ENCODE measurements around the gene SSBP2. TPM values are rescaled to one million over a fixed set of nuclear protein-coding genes. Genes with fewer than 3 reads are reported as not detected.

Gene SSBP2
- total and polyA plus RNA-seq, 2 of the 8 experiments (the other 6 are each of a cell fraction or from before 2014, with no cell fraction given) = 21.5 to 36.2 TPM

- H2AFZ ChIP-seq (ENCODE audit: low read length) = no peak overlapping the region
- no peak overlapping the region for H3K9ac ChIP-seq (replicated peaks in 1 of 4; ENCODE audit: extremely low read depth in 1 of 4, low read depth in 3 of 4, low read length in 3 of 4)
- no peak overlapping the region for H4K5ac ChIP-seq (ENCODE audit: insufficient read length, low read depth, low read length)
- H3K4me3 ChIP-seq (ENCODE audit: extremely low read depth in 1 of 4, insufficient read depth in 2 of 4, low read depth in 3 of 4, low read length in 4 of 4) = no peak overlapping the region
- no peak overlapping the region for H3K4ac ChIP-seq (replicated peaks; ENCODE audit: insufficient read length, low read depth, low read length)
- H3K36me3 ChIP-seq (ENCODE audit: control insufficient read depth in 2 of 4, insufficient read depth in 4 of 4, low read length in 3 of 4) = no peaks in the 10 kb centered on the region
- no peak for TF ChIP-seq ZNF274 (IDR thresholded peaks at IDR 0.05; ENCODE audit: borderline replicate concordance, extremely low read depth, low read length)
- no peak for TF ChIP-seq YY1 (IDR thresholded peaks at IDR 0.05; ENCODE audit: low read depth, low read length)
- TF ChIP-seq JUND (IDR thresholded peaks at IDR 0.05; ENCODE audit: low read length) = no peak
- TF ChIP-seq RFX5 (IDR thresholded peaks at IDR 0.05; ENCODE audit: borderline replicate concordance, low read depth, low read length) = no peak
- no peak for TF ChIP-seq ATF2 (IDR thresholded peaks at IDR 0.05; ENCODE audit: low read length)
- TF ChIP-seq TAF7 (optimal IDR thresholded peaks at IDR 0.05; ENCODE audit: borderline replicate concordance, low read depth, low read length) = no peak
- TF ChIP-seq BACH1 (IDR thresholded peaks at IDR 0.05; ENCODE audit: low read length) = no peak
- TF ChIP-seq MAX (IDR thresholded peaks at IDR 0.05) = no peak
- no peak for TF ChIP-seq ATF3 (IDR thresholded peaks at IDR 0.05; ENCODE audit: insufficient read depth, low read depth, low read length)
- TF ChIP-seq SP1 (IDR thresholded peaks at IDR 0.05; ENCODE audit: low read depth, low read length) = no peak
- H3K14ac ChIP-seq (ENCODE audit: insufficient read length) = no peak overlapping the region
- DNase-seq (ENCODE audit: low read depth in 1 of 2, low spot score in 2 of 2) = no peak
- POLR2A ChIA-PET (ENCODE audit: partially characterized antibody) = no interaction called here
- no peak overlapping the region for H3K18ac ChIP-seq (ENCODE audit: extremely low read depth, low read length)
- no peaks in the 10 kb centered on the region for H4K20me1 ChIP-seq (replicated peaks in 1 of 2; ENCODE audit: control insufficient read depth in 1 of 2, insufficient read depth in 2 of 2, low read length in 2 of 2)
- no peaks in the 10 kb centered on the region for H3K23me2 ChIP-seq (ENCODE audit: low read depth, low read length)
- H3K79me2 ChIP-seq (ENCODE audit: control insufficient read depth in 1 of 2, insufficient read depth in 2 of 2, low read length in 2 of 2) = no peaks in the 10 kb centered on the region
- H3K4me1 ChIP-seq (replicated peaks in 1 of 4; ENCODE audit: control insufficient read depth in 3 of 4, insufficient read depth in 4 of 4, low read length in 3 of 4) = no peaks in the 10 kb centered on the region
- no peak overlapping the region for H2AK5ac ChIP-seq (ENCODE audit: low read depth, low read length)
- no peak overlapping the region for H2BK120ac ChIP-seq (replicated peaks; ENCODE audit: low read depth, low read length)
- H3K27ac ChIP-seq (ENCODE audit: low read depth, low read length) = no peak overlapping the region
- H3K79me1 ChIP-seq (ENCODE audit: low read depth, low read length) = no peaks in the 10 kb centered on the region
- H2BK15ac ChIP-seq (ENCODE audit: low read length) = no peak overlapping the region
- no peaks in the 10 kb centered on the region for H3K9me3 ChIP-seq (ENCODE audit: insufficient read depth in 2 of 2, low read depth in 1 of 2, low read length in 1 of 2)
- H3K27me3 ChIP-seq (replicated peaks in 1 of 4; ENCODE audit: control insufficient read depth in 3 of 4, extremely low read depth in 1 of 4, insufficient read depth in 3 of 4, low read length in 3 of 4) = no peaks in the 10 kb centered on the region
- no peak overlapping the region for H2BK12ac ChIP-seq (ENCODE audit: low read depth, low read length)
- FAIRE-seq = no peak
- H4K91ac ChIP-seq (replicated peaks; ENCODE audit: insufficient read length, low read length) = no peak overlapping the region
- CTCF ChIA-PET (ENCODE audit: partially characterized antibody) = interaction anchor here (1.3 to 1.5 kb wide), 2 partner anchors 21 to 350 kb away, joined by 3 read pairs; no protein-coding TSS in a partner anchor
- no peak overlapping the region for H3K56ac ChIP-seq (replicated peaks; ENCODE audit: insufficient read length, low read depth, low read length)
- H3K23ac ChIP-seq (ENCODE audit: insufficient read length) = no peak overlapping the region
- H3K4me2 ChIP-seq (ENCODE audit: insufficient read depth in 1 of 2, low read depth in 2 of 2, low read length in 2 of 2) = no peak overlapping the region
- no peak overlapping the region for H2BK5ac ChIP-seq (ENCODE audit: low read depth, low read length)
- H4K8ac ChIP-seq (ENCODE audit: extremely low read depth, insufficient read depth, low read length) = no peak overlapping the region
- WGBS, 2 experiments (ENCODE audit: extremely low coverage in 1 of 2, insufficient coverage in 1 of 2, insufficient read length in 1 of 2, insufficient replicate concordance in 2 of 2, low coverage in 1 of 2, low lambda C conversion rate in 2 of 2, missing lambda C conversion rate in 1 of 2) = 90% methylated on average over 2 of the region's 2 CpGs; no CpG with 5 or more reads in 1 of the 2 experiments
- no peak overlapping the region for H2BK20ac ChIP-seq (ENCODE audit: low read length)
Measured at GRCh38 chr5:81488862-81489261, 262.0 kb downstream of the SSBP2 start.
